AG04449 (cell line): Measurements from ENCODE around the gene AQP7.
"Not testable (repeated sequence)": the region's sequence is repeated elsewhere in the genome, so short reads cannot be mapped to it uniquely, and the experiment has no call there.

Source experiments
- CTCF ChIA-PET: fragments of 350-600 bp; formaldehyde crosslinking; extraction: SDS; loops from one replicate; lab custom pipeline; 2021; ENCODE audit warnings: antibody characterized with exemption; lab: Yijun Ruan, JAX
- POLR2A ChIA-PET: fragments of 400-600, 350-600 bp; formaldehyde crosslinking; extraction: SDS; loops from one replicate; lab custom pipeline; 2020; ENCODE audit warnings: antibody characterized with exemption, inconsistent platforms; lab: Yijun Ruan, JAX
- DNase-seq: peaks from one replicate; pipeline ENCODE4 v3.0.0-alpha.2; 2010; ENCODE audit warnings: low read depth, low spot score
- H3K4me3 ChIP-seq: 2 replicates; pipeline ENCODE4 v1.5.1; 2011; ENCODE audit warnings: low read depth, mild to moderate bottlenecking, control low read depth, low read length
- CTCF ChIP-seq: IDR thresholded peaks from one replicate; pipeline ENCODE4 v1.5.1; 2011; ENCODE audit warnings: mild to moderate bottlenecking, moderate library complexity, low read length, control low read depth, inconsistent platforms; ENCODE audit not compliant: insufficient read depth; ENCODE audit errors: missing control alignments

The AQP7 gene

GRCh38 chr9:33388110-33388994 lies 14.0 kb downstream of the AQP7 start:
- ChIA-PET CTCF (interaction anchor here (1.1 to 2.6 kb wide), 2 partner anchors 13 to 72 kb away, joined by 3 to 12 read pairs; no protein-coding TSS in a partner anchor), POLR2A (no interaction called here)
- no peak for TF ChIP-seq CTCF
- no peak for DNase-seq
- no peak overlapping the region for H3K4me3 ChIP-seq

GRCh38 chr9:33386998-33387397 lies 15.4 kb downstream of the AQP7 start:
- POLR2A ChIA-PET, DNase-seq, H3K4me3 ChIP-seq: not testable (repeated sequence)
- CTCF ChIA-PET, result interaction anchor here (1.3 to 2.6 kb wide), 2 partner anchors 12 to 13 kb away, joined by 5 to 12 read pairs; no protein-coding TSS in a partner anchor

- POLR2A ChIA-PET, DNase-seq, H3K4me3 ChIP-seq: not testable (repeated sequence)
- CTCF ChIA-PET, result interaction anchor here (1.3 kb wide), 1 partner anchor 12 kb away, joined by 5 read pairs; no protein-coding TSS in a partner anchor
Measured at GRCh38 chr9:33386641-33386996, 15.7 kb downstream of the AQP7 start.

- H3K4me3 ChIP-seq, DNase-seq, POLR2A ChIA-PET: not testable (repeated sequence)
- CTCF ChIA-PET, result interaction anchor here (1.3 kb wide), 1 partner anchor 12 kb away, joined by 5 read pairs; no protein-coding TSS in a partner anchor
Measured at GRCh38 chr9:33385979-33386640, 16.3 kb downstream of the AQP7 start.

GRCh38 chr9:33385536-33385935 lies 16.8 kb downstream of the AQP7 start:
- POLR2A ChIA-PET, DNase-seq, H3K4me3 ChIP-seq: not testable (repeated sequence)
- CTCF ChIA-PET, result interaction anchor here (1.3 kb wide), 1 partner anchor 11 kb away, joined by 5 read pairs; no protein-coding TSS in a partner anchor

- H3K4me3 ChIP-seq, POLR2A ChIA-PET, DNase-seq: not testable (repeated sequence)
- CTCF ChIA-PET, result interaction anchor here (0.5 to 1.3 kb wide), 2 partner anchors 9 to 430 kb away, joined by 3 to 5 read pairs; no protein-coding TSS in a partner anchor
Measured at GRCh38 chr9:33383396-33383795, 19.0 kb downstream of the AQP7 start.

- not testable (repeated sequence) for H3K4me3 ChIP-seq, DNase-seq
- ChIA-PET POLR2A (interaction anchor here (0.6 kb wide), 1 partner anchor 100 kb away, joined by 3 read pairs; no protein-coding TSS in a partner anchor), CTCF (interaction anchor here (0.7 to 2.3 kb wide), 3 partner anchors 8 to 85 kb away, joined by 3 to 8 read pairs (median 5); no protein-coding TSS in a partner anchor)
Measured at GRCh38 chr9:33382397-33382796, 20.0 kb downstream of the AQP7 start.

GRCh38 chr9:33381231-33381791 lies 21.1 kb downstream of the AQP7 start:
- CTCF ChIA-PET, result interaction anchor here (1.0 to 2.3 kb wide), 5 partner anchors 9 to 339 kb away, joined by 3 to 8 read pairs (median 3); no protein-coding TSS in a partner anchor
- POLR2A ChIA-PET, result no interaction called here
- TF ChIP-seq CTCF, result no peak
- no peak for DNase-seq
- H3K4me3 ChIP-seq, result no peak overlapping the region
